Neutrophil (primary cell): Measurements from ENCODE around the gene PPP4R2.
A peak's percentile ranks its signal among the peaks of the same experiment; 100 is the strongest.

Experiments used
- H3K27ac ChIP-seq: fragments of 200-600 bp; sonication (generic); 2 replicates; pipeline ENCODE4 v1.5.1; 2016; ENCODE audit warnings: mild to moderate bottlenecking, moderate library complexity
- H3K27me3 ChIP-seq: fragments of 200-600 bp; sonication (generic); 2 replicates; pipeline ENCODE4 v1.6.0; 2016; ENCODE audit warnings: mild to moderate bottlenecking
- H3K36me3 ChIP-seq: fragments of 200-600 bp; sonication (generic); 2 replicates; pipeline ENCODE4 v1.5.1; 2017
- H3K4me1 ChIP-seq, 2 experiments: fragments of 200-600 bp in 1 of 2; sonication (generic) in 1 of 2; 1 replicate in 1 of 2; 2 replicates in 1 of 2; pipeline versions ENCODE4 v1.5.1 to v1.6.1; 2013 to 2016; ENCODE audit warnings: low read depth in 1 of 2, low read length in 1 of 2, mild to moderate bottlenecking in 1 of 2, moderate library complexity in 1 of 2; ENCODE audit not compliant: control insufficient read depth in 1 of 2, insufficient read depth in 1 of 2
- H3K4me3 ChIP-seq, 2 experiments: fragments of 200-600 bp in 1 of 2; sonication (generic) in 1 of 2; 1 replicate in 1 of 2; 2 replicates in 1 of 2; pipeline ENCODE4 v1.5.1; 2013 to 2016; ENCODE audit warnings: low read depth in 1 of 2, low read length in 1 of 2, mild to moderate bottlenecking in 1 of 2, moderate library complexity in 1 of 2
- H3K9me3 ChIP-seq: fragments of 200-600 bp; sonication (generic); 2 replicates; pipeline ENCODE4 v1.5.1; 2016
- TF ChIP-seq, protein P1 (sequence below): fragments of 200-600 bp; sonication (generic); IDR thresholded peaks from 2 replicates; pipeline ENCODE4 v1.5.1; 2016; ENCODE audit warnings: antibody characterized with exemption

PPP4R2 gene, protein sequence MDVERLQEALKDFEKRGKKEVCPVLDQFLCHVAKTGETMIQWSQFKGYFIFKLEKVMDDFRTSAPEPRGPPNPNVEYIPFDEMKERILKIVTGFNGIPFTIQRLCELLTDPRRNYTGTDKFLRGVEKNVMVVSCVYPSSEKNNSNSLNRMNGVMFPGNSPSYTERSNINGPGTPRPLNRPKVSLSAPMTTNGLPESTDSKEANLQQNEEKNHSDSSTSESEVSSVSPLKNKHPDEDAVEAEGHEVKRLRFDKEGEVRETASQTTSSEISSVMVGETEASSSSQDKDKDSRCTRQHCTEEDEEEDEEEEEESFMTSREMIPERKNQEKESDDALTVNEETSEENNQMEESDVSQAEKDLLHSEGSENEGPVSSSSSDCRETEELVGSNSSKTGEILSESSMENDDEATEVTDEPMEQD

DNA sequence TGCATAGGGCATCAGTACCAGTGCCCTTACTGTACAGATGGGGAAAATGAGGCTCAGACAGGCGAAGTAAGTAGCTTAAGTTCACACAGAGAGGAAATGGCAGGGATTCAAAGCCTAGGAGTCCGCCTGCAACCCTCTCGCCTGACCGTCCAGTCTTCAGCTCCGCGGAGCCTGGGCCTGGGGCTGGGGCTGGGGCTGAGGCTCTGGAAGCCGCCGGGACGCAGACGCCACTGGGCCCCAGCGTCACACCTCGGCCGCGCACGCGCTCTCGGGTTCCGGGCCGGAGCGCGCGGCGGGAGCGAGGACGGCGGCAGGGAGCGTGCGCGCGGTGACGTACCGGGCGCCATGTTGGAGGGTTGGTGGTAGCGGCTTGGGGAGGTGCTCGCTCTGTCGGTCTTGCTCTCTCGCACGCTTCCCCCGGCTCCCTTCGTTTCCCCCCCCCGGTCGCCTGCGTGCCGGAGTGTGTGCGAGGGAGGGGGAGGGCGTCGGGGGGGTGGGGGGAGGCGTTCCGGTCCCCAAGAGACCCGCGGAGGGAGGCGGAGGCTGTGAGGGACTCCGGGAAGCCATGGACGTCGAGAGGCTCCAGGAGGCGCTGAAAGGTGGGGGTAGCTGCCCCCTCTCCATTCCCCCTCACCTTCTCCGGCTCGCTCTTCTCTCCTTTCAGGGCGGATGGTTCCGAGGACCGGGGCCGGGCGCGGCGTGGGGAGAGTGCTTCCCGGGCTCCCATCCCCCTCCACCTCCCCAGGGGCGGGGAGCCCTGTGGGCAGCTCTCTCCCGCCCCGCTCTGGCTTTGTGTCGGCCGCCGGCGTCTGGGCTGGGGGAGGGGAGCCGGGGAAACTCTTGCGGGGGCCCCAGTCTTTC is at the start of gene PPP4R2:
TSS of gene PPP4R2 (plus strand) at position 339 of the 861 bp plus-strand sequence. CDS start at position 566, 227 bp downstream.
- H3K4me1 ChIP-seq: peaks cover 44 to 50% of the 10 kb centered on the region in 2 experiments
- H3K27me3 ChIP-seq: no peaks in the 10 kb centered on the region
- peak within 1 kb of the TSS; percentile 93 to 95 for H3K4me3 ChIP-seq
- peak within 1 kb of the TSS; percentile 96 for H3K27ac ChIP-seq
- H3K36me3 ChIP-seq: peaks cover 22% of the 10 kb centered on the region
- TF ChIP-seq, protein P1, sequence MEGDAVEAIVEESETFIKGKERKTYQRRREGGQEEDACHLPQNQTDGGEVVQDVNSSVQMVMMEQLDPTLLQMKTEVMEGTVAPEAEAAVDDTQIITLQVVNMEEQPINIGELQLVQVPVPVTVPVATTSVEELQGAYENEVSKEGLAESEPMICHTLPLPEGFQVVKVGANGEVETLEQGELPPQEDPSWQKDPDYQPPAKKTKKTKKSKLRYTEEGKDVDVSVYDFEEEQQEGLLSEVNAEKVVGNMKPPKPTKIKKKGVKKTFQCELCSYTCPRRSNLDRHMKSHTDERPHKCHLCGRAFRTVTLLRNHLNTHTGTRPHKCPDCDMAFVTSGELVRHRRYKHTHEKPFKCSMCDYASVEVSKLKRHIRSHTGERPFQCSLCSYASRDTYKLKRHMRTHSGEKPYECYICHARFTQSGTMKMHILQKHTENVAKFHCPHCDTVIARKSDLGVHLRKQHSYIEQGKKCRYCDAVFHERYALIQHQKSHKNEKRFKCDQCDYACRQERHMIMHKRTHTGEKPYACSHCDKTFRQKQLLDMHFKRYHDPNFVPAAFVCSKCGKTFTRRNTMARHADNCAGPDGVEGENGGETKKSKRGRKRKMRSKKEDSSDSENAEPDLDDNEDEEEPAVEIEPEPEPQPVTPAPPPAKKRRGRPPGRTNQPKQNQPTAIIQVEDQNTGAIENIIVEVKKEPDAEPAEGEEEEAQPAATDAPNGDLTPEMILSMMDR: peak; percentile 39
- H3K9me3 ChIP-seq: no peaks in the 10 kb centered on the region

DNA sequence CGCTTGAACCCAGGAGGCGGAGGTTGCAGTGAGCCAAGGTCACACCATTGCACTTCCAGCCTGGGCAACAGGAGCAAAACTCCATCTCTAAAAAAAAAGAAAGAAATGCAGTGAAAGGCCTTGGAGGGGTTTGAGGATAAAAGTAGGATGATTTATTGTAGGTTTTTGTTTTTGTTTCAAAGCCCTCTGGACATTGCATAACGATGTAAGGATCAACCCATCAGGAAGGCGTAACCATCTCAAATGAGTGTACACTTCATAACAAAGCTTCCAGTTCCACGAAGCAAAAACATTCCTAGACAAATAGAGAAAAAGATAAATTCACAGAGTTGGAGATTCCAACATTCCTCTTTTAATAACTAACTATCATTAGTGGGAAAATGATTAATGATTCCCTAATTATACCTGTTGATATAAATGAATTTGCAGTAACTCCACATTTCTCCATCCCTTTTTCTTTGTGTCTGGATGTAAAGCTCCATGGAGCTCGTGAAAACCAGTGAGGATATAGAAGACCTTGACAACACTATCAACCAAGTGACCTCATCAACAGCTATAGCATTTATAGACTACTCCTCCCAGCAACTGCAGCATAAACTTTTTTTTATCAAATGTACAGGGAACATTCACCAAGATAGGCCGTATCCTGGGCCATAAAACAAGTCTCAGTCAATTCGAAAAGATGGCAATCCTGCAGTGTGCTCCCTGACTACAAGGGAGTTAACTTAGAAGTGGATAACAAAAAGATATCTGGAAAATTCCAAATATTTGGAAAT is 48.7 kb upstream of the PPP4R2 start:
- H3K4me3 ChIP-seq: no peak overlapping the region
- H3K27ac ChIP-seq: no peak overlapping the region
- no peaks in the 10 kb centered on the region for H3K36me3 ChIP-seq
- no peaks in the 10 kb centered on the region for H3K27me3 ChIP-seq
- H3K9me3 ChIP-seq: no peaks in the 10 kb centered on the region
- H3K4me1 ChIP-seq: peaks cover 4 to 17% of the 10 kb centered on the region in 2 experiments
- TF ChIP-seq, protein P1: no peak

DNA sequence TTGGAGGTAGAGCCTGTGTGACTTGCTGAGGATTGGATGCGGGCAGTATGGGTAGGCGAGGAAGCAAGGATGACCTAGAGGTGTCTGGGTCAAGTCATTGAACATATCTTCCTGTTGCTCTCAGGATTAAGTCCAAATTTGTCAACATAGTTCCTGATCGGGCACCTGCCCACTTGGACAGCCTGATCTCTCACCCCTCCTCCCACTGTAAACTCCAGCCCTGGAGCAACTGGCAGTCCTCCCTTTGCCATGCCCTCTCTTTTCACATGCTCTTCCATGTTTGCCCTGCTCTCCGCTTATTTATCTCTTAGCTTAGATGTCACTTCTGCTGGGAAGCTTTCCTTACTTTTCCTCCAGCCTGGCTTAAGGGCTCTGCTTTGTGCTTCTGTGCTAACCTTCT is 47.6 kb upstream of the PPP4R2 start:
- peaks cover 15 to 28% of the 10 kb centered on the region in 2 experiments for H3K4me1 ChIP-seq
- no peaks in the 10 kb centered on the region for H3K27me3 ChIP-seq
- H3K36me3 ChIP-seq: no peaks in the 10 kb centered on the region
- no peak overlapping the region for H3K27ac ChIP-seq
- TF ChIP-seq, protein P1: no peak
- no peak overlapping the region for H3K4me3 ChIP-seq
- no peaks in the 10 kb centered on the region for H3K9me3 ChIP-seq

DNA sequence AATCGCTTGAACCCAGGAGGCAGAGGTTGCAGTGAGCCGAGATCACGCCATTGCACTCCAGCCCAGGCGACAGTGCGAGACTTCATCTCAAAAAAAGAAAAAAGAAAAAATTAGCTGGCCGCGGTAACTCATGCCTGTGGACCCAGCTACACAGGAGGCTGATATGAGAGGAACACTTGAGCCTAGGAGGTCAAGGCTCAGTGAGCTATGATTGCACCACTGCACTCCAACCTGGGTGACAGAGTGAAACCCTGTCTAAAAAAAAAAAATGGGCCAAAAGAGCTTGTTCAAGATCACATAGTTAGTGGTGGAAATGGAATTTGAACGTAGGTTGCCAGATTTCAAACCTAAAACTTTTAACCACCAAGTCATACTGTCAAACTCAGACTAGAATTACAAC is 46.2 kb upstream of the PPP4R2 start:
- Histone ChIP-seq H3K27me3 (no peaks in the 10 kb centered on the region), H3K27ac (no peak overlapping the region), H3K36me3 (no peaks in the 10 kb centered on the region), H3K4me3 (no peak overlapping the region), H3K4me1 (peaks cover 17 to 23% of the 10 kb centered on the region in 2 experiments), H3K9me3 (no peaks in the 10 kb centered on the region)
- TF ChIP-seq, protein P1: no peak

DNA sequence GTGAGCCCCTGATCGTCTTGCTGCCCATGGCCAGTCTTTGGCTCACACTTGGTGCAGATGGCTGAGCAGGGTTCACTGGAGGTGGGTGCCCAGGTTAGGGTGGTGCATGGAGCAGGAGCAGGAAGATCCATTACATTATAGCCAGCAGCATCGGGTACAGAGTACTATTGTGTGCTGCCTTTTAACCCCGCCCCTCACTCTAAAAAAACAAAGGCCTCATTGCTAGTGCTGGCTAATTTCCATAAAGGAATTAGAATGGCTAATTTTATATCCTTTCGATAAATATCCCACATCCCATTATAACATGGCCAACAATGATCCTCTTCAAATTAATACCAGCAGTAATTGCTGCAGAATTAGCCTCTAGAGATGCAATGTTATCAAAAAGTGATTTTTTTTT is 45.8 kb upstream of the PPP4R2 start:
- TF ChIP-seq, protein P1: no peak
- Histone ChIP-seq H3K9me3 (no peaks in the 10 kb centered on the region), H3K4me3 (no peak overlapping the region), H3K27me3 (no peaks in the 10 kb centered on the region), H3K4me1 (peaks cover 17 to 19% of the 10 kb centered on the region in 2 experiments), H3K27ac (no peak overlapping the region), H3K36me3 (no peaks in the 10 kb centered on the region)
